Iris pigment epithelial cell (primary cell): ENCODE data around the gene TTC33.

Source experiments
- DNase-seq: peaks from one replicate; pipeline ENCODE4 v3.0.0-alpha.2; 2011; ENCODE audit warnings: low read depth

Gene TTC33

DNA sequence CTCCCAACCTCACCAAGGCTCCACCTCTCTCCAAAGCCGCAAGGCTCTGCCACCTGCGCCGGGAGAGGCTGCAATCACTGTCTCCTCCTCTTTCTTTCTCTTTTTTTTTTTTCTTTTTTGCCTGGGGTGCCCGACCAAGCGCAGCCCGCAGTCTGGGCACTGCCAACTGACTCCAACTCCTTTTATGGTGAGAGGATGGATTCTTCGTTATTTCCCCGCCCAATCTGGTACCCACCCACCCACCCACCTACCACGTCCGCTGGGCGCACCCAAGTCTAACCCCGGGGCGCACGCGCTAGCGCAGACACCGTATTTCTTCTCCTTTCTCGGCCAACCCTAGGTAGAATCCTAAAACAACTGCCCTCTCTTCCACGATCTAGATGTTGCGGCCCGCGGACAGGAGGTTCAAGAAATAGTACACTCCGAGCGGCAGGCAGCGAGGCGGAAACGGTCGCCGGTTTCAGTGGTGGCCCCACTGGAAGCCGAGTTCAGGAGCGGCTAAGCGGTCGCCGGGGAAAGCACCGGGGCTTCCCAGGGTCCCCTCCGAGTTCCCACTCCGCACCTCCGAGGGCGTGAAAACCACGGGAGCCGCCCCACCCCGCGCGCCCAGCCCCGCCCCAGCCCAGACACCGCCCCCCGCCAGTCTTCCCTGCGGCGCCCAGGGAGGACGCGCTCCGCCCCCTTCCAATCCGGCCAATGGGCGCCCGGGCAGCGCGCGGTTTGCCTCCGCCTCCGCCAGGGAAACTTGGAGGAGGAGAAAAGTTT lies 76.4 kb downstream of the TTC33 start:
- DNase-seq = peak; percentile 94

DNA sequence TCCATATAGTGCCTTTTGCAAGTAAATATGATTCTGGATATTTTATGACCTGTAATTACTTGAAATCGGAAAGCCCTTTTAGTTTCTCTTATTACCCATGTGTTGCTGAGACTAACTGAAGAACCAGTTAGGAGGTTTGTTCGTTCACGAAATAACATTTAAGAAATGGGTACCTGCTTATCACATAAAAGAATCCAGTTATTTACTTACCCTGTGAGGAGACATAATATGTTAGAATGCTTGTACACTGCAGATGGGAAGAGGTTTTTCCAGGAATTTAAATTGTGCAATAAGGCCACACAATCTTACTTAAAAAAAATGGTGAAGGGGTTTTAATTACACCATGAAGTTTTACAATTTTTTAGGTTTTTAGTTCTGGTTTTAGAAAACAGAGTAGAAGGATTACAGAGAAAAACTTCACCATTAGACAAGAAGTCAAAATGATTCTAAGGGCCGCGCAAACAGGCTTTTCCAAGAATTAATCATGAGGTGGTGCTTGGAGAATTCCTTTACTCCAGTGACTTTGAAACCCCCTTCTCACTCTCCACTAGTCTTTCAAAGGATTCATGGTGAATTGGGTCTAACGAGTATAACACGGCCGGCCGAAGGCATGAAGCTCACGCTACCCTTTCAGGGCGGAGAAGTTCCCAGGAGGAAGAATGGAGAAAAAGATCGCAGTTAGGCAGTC lies 77.2 kb downstream of the TTC33 start:
- no peak for DNase-seq

DNA sequence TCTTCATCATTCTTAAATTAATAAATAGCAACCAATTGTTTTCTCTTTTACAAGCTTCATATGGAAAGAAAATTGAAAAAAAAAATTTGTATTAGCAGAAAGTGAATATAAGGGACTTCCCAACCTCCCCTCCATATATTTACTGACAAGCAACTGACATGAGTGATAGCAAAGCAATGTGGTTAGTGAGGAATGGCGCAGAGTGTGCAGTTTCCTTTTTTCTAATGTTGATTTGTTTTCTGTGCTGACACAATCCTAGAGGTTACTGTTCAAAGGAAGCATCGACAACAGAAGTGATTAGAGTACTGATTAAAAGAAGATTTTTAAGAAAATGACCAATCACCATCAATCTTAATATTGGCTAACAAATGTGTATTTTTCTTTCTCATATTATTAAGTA lies 77.7 kb downstream of the TTC33 start:
- DNase-seq = peak; percentile 57

- DNase-seq = no peak
Measured at GRCh38 chr5:40677456-40677855, 78.3 kb downstream of the TTC33 start.

DNA sequence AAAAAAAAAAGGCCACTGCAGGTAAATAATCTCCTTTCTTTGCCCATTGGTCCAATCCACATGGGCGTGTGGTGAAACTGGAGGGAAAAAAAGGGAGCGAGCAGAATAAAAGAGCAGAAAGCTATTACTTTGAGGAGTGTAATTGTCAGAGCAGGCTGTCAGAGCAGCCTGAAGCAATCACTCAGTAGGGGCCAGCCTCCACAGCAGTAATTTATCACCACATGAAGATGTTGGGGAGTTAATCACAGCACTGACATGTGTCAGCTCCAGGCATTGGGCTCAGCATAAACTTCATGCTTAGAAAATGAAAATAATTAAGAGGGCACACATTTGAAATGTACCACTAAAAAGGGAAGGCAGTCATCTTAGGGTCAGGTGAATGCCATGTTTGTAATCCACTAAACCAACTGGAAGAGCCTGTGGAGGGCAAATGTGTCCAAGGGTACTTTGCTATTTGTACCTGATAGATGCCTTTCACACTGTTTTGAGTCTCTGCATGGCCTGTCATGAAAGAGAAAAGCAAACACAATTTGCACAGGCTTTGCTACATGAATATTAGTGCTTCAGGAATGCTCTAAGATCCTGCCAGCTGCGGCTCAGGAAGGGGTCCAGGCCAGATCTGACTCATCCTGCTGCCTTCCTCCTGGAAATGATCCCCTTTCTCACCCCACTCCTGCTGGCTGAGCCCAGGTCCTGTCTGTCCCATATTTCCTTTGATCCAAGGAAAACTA lies 79.0 kb downstream of the TTC33 start:
- peak; percentile 86 for DNase-seq

DNA sequence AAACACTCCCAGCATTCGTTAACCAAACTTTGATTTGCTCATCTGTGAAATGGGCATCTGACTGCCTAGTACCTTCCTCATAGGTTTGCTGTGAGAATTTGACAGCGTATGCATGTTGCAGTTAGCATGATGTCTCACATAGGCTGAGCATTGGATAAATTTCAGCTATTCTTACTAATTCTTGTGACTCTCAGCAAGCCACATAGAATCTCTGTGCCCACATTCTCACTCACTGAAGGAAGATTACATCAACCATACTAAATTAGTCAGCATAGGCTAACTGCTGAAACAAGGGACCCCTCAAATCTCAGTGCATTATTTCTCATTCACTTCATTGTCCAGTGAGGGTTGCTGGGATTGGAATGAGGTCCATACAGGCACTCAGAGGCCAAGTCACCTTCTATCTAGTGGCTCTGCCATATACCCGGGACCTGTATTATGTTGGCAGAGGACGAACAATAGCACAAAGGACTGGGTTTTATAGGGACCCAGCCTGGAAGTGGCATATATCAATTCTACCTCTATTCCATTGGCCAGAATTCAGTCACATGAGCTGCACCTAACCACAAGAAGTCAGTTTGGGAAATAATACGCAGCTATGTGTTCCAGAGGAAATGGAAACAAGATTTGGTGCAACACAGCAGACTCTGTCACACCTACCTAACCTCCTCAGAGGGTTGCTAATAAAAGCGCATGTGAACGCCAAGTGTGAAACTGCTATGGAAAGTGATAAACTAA lies 80.2 kb downstream of the TTC33 start:
- DNase-seq = no peak

DNA sequence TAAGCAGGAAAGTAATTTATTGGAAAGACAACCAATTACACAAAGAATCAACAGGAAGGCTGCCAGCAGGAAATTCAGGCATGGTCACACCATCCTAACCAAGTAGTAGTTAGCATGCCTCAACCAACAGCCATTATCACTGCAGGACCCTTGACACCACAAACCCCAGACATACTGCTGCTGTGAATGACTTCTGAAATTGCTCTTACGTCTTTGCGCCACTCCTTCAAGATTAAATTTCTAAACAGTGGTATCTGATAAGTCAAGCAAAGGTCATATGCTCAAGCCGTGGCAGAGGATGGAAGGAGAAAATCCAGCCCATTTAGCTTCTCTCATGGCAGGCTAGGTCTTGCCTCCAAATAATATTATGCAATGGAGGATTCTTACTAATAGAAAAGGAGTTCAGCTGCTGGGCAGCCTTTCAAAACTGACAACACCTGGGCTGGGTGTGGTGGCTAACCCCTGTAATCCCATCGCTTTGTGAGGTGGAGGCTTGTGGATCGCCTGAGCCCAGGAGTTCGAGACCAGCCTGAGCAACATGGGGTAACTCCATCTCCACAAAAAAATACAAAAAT lies 81.0 kb downstream of the TTC33 start:
- DNase-seq = no peak

GRCh38 chr5:40672425-40672824 lies 83.3 kb downstream of the TTC33 start:
- no peak for DNase-seq

GRCh38 chr5:40669606-40670390 lies 86.0 kb downstream of the TTC33 start:
- DNase-seq = peak; percentile 74

GRCh38 chr5:40667161-40667663 lies 88.5 kb downstream of the TTC33 start:
- DNase-seq = no peak

GRCh38 chr5:40666657-40667056 lies 89.1 kb downstream of the TTC33 start:
- no peak for DNase-seq

GRCh38 chr5:40665635-40666298 lies 90.0 kb downstream of the TTC33 start:
- no peak for DNase-seq

GRCh38 chr5:40660751-40661150 lies 95.0 kb downstream of the TTC33 start:
- no peak for DNase-seq

DNA sequence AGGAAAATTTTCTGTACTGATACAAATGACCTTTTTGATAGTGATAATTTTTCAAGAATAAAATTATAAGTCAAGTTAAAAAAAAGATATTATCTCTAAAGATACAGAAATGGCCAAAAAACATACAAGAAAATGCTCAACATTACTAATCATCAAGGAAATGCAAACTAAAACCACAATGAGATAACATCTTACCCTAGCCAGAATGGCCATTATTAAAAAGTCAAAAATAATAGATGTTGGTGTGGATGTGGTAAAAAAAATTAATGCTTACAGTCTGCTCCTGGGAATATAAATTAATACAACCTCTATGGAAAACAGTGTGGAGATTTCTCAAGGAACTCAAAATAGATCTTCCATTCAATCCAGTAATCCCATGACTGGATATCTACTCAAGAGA lies 99.0 kb downstream of the TTC33 start:
- DNase-seq = no peak

DNA sequence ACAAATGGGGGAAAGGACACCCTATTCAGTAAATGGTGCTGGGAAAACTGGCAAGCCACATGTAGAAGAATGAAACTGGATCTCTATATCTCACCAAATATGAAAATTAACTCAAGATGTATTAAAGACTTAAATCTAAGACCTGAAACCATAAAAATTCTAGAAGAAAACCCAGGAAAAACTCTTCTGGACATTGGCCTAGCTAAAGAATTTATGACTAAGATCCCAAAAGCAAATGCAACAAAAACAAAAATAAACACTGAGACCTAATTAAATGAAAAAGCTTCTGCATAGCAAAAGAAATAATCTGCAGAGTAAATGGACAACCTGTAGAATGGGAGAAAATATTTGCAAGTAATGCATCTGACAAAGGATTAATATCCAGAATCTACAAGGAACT lies 99.7 kb downstream of the TTC33 start:
- peak; percentile 34 for DNase-seq

DNA sequence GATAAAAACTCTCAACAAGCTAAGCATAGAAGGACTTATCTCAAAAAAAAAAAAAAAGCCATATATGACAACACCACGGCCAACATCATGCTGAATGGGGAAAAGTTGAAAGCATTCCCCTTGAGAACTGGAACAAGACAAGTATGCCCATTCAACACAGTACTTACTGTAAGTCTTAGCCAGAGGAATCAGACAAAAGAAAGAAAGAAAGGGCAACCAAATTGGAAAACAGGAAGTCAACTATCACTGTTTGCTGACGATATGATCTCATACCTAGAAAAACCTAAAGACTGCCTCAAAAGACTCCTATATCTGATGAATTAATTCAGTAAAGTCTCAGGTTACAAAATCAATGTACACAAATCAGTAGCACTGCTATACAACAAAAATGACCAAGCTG lies 100.6 kb downstream of the TTC33 start:
- no peak for DNase-seq

- DNase-seq = no peak
Measured at GRCh38 chr5:40654377-40654991, 101.3 kb downstream of the TTC33 start.

DNA sequence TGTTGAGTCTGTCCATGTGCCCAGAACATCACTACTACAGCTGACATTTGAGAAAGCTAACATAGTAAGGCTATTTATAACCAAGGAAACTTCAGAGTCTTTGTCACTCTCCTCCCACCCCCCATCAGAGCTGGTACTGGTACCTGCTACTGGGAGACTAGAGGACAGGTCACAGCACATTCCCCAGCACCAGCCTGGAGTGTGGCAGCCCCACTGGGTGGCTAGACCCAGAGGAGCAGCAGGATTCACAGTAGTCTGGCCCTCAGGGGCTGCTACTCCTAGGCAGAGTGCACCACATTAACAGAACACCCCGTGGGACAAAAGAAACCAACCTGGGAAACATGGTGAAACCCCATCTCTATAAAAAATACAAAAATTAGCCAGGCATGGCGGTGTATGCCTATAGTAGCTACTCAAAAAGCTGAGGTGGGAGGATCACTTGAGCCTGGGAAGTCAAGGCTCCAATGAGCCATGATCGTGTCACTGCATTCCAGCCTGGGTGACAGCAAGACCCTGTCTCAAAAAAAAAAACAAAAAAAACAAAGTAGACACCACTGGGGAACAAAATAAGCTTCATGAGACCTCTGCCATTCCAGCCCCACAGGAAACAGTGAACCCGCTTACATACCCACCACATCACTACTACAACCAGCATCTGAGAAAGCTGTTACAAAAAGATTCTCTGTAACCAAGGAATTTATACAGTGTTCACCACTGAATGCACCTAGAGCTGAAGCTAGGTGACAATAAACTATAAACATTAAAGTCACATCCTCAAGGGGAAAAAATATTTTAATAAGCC lies 102.3 kb downstream of the TTC33 start:
- no peak for DNase-seq
